GM12892 (cell line): ENCODE results near the gene ARFGAP2.

Experiments
- POLR2A ChIP-seq: IDR thresholded peaks from 2 replicates; pipeline ENCODE4 v1.6.1; 2011; ENCODE audit warnings: low read depth, low read length, control low read depth
- POLR2AphosphoS5 ChIP-seq: IDR thresholded peaks from 2 replicates; pipeline ENCODE4 v1.6.1; 2011; ENCODE audit warnings: low read depth, low read length, control low read depth
- TAF1 ChIP-seq: IDR thresholded peaks from 2 replicates; pipeline ENCODE4 v1.6.1; 2011; ENCODE audit warnings: low read depth, mild to moderate bottlenecking, control low read depth, low read length, borderline replicate concordance

GRCh38 chr11:47162426-47162825 lies 14.3 kb downstream of the ARFGAP2 start:
- TF ChIP-seq POLR2AphosphoS5 (no peak), POLR2A (peak; percentile 55), TAF1 (no peak)
